Liver (tissue), 3 donors: ENCODE results near the gene SUMF2.
"Not testable (repeated sequence)": the region's sequence is repeated elsewhere in the genome, so short reads cannot be mapped to it uniquely, and the experiment has no call there.

Source experiments
- FOXA1 ChIP-seq: IDR thresholded peaks from 2 replicates; pipeline ENCODE4 v1.6.1; 2016; ENCODE audit warnings: antibody characterized with exemption
- RAD21 ChIP-seq, 2 donors: IDR thresholded peaks; 2 replicates each; pipeline ENCODE4 v1.6.1; 2016; ENCODE audit warnings: antibody characterized with exemption in 2 of 2, mild to moderate bottlenecking in 2 of 2
- REST ChIP-seq: IDR thresholded peaks from 2 replicates; pipeline ENCODE4 v1.6.1; 2016; ENCODE audit warnings: antibody characterized with exemption, mild to moderate bottlenecking
- SP1 ChIP-seq: IDR thresholded peaks from 2 replicates; pipeline ENCODE4 v1.6.1; 2018; ENCODE audit warnings: antibody characterized with exemption, mild to moderate bottlenecking
- TAF1 ChIP-seq: conservative IDR thresholded peaks from 2 replicates; pipeline ENCODE4 v1.6.1; 2016; ENCODE audit warnings: antibody characterized with exemption, mild to moderate bottlenecking
- YY1 ChIP-seq: IDR thresholded peaks from 2 replicates; pipeline ENCODE4 v1.6.1; 2016; ENCODE audit warnings: antibody characterized with exemption, mild to moderate bottlenecking
- ZBTB33 ChIP-seq: IDR thresholded peaks from 2 replicates; pipeline ENCODE4 v1.6.1; 2016; ENCODE audit warnings: antibody characterized with exemption
- TF ChIP-seq, protein P1 (sequence below): fragments of 150-350 bp; IDR thresholded peaks from 2 replicates; pipeline ENCODE4 v1.5.1; 2017; ENCODE audit warnings: improper control_type of control experiment, low read depth, low read length; ENCODE audit not compliant: missing input control
- donor health status: healthy.
- donor health status: healthy.

DNA sequence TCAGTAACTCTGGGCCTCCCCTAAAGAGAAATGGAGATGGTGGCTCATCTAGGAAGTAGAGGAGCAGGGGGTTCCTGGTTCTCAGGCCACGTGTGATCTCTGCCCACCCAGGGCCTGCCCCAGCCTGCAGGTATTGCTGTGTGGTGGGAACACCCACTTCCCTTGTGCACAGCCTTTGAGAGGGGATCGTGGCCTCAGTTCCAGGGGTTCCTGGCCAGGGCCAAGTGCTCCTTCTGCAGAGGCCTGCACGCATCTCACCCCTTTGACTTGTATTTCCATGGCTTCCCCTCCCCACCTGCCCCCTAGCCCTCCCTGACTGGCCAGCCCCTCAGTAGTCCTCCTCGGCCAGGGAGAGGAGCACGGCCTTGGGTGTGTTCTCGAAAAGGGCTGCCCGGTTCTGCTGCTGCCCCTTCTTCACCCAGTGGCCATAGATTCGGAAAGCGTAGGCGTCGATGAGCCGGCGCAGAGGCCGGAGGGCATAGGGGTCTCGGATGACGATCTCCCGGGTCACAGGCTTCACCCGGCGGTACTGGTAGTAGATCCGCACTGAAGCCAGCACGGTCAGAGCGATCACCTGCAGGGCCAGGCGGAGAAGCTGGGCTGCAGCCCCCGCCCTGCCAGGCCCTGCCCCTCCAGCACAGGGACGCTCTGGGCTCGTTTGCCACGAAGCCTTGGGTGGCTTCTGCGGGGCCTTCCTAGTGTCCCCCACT is 16.8 kb downstream of the SUMF2 start:
- not testable (repeated sequence) for TF ChIP-seq FOXA1; RAD21 (IDR thresholded peaks at IDR 0.05); REST; YY1; ZBTB33; SP1; TAF1
- TF ChIP-seq, protein P1, sequence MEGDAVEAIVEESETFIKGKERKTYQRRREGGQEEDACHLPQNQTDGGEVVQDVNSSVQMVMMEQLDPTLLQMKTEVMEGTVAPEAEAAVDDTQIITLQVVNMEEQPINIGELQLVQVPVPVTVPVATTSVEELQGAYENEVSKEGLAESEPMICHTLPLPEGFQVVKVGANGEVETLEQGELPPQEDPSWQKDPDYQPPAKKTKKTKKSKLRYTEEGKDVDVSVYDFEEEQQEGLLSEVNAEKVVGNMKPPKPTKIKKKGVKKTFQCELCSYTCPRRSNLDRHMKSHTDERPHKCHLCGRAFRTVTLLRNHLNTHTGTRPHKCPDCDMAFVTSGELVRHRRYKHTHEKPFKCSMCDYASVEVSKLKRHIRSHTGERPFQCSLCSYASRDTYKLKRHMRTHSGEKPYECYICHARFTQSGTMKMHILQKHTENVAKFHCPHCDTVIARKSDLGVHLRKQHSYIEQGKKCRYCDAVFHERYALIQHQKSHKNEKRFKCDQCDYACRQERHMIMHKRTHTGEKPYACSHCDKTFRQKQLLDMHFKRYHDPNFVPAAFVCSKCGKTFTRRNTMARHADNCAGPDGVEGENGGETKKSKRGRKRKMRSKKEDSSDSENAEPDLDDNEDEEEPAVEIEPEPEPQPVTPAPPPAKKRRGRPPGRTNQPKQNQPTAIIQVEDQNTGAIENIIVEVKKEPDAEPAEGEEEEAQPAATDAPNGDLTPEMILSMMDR = not testable (repeated sequence)
